HG03565 (cell line): ENCODE results near the gene TAS1R2.
"Not testable (repeated sequence)": the region's sequence is repeated elsewhere in the genome, so short reads cannot be mapped to it uniquely, and the experiment has no call there.

ENCODE experiments used
- ATAC-seq: cut with Tn5 transposase; IDR thresholded peaks from one replicate; pipeline ENCODE4 v1.9.1; 2021; ENCODE audit warnings: mild to moderate bottlenecking, moderate library complexity; ENCODE audit not compliant: unreplicated experiment

Gene TAS1R2

GRCh38 chr1:18859560-18859959 is at the start of gene TAS1R2:
TSS of gene TAS1R2 (minus strand) at chr1:18859660. CDS start at chr1:18859660, 0 bp downstream.
- no peak for ATAC-seq

DNA sequence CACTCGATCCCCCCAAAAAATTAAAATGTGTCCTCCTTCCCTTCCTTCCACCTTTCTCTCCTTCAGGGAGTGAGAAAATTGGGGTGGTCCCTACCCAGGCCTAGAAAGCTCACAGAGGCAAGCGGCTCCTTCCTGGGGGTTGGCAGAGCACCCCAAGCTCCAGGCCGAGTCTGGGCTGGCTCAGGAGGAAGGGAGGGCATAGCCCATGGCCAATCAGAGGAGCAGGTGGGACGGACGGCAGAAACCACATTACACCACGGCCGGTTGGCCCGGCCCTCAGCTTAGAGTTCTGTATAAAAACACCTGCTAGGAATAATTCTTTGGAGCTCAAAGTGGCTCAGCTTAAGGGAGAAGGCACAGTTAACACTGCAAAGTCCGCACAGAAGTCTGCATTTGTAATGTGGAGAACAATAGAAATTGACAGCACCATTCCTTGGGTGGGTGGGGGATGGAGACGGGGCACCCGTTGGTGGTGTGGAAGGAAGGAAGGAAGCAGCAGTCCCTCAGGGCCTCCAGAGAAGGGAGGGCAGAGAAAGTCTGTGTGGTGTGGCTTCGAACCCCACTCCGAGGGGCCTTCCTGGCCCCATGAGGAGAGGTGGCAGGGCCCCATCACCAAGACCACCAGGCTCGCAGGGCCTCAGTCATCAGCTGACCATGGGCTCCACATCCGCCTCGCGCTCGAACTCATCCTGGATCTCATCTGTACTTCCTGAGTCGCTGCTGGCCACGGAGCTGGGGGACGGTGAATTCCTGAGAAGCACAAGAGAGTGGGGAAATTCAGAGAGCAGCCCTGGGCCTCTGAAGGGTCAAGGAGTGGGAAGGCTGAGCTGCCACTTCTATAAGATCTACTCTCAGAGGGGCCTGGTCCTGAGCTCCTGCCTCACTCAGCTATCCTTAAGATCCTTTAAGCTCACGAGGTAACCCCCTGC is 48.7 kb upstream of the TAS1R2 start:
- ATAC-seq: no peak

DNA sequence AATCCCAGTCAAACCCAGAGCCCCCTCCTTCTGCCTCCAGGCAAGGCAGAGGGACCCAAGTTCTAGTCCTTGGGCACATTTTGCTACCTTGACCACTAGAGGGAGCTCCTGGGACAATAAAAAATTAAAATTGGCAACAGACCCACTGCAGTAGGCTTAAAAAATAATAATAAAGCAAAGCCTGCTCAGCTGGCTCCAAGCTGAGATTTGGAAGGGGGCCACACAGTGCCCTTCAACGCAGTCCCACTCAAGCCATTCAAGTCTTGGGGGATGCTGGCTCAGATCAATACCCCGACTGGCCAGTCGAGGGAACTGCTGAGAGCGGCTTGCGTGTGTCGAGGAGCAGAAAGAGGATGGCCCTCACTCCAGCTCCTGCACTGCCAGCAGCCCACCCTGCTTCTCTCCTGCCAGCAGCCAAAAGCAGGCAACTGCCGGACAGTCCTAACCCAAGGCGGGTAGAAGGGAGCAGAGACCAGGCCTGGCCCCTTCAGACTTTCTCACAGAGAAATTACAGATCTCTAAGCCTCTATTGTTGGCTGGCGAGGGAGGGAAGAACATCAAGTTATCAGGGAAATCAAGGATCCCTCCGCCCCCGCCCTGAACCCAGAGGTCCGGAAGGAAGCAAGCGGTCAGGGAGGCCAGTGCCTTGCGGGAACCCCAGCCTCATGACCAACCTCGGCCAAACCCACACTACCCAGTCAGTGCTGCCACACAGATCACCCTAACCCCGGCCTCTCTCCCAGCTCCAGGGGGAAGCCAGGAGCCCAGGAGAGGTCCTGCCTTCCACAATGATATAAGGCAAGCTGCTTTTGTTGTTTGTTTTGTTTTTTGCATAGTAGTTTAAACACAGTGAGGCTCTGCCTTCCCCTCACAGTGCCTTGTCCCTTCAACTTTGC is 47.8 kb upstream of the TAS1R2 start:
- no peak for ATAC-seq

- no peak for ATAC-seq
Observed at GRCh38 chr1:18903291-18903756, 43.9 kb upstream of the TAS1R2 start.

- ATAC-seq: peak; percentile 93
Observed at GRCh38 chr1:18902523-18903290, 43.2 kb upstream of the TAS1R2 start, which contains the start of gene ALDH4A1. TSS of gene ALDH4A1 (minus strand) at chr1:18902555. CDS start at chr1:18902523, 32 bp downstream.

DNA sequence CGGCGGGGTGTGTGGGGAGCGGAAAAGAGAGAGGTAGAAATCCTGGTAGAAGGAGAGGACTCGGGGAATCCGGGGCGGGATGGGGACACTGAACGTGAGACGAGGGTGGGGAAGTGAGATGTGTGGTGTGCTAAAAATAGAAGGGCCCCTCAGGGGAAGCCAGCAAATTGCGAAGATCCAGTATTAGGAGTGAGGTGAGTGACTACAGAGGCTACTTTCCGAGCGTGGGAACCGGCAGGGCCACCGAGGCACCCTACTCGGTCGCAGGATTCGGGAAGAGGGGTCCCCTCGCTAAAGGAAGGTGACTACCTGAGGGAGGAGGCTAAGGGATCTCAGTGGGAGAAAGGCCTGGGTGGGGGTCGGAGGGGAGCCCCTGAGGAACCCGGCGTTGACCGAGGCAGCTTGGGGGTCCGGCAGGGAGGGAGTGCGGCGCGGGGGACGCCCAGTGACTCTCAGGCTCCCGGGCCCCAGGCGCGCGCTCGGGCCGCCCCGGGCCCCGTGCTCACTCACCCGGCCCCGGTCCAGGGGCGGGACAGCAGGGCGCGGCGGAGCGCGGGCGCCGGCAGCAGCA is 42.6 kb upstream of the TAS1R2 start:
- no peak for ATAC-seq

- no peak for ATAC-seq
Observed at GRCh38 chr1:18901147-18901951, 41.9 kb upstream of the TAS1R2 start.

DNA sequence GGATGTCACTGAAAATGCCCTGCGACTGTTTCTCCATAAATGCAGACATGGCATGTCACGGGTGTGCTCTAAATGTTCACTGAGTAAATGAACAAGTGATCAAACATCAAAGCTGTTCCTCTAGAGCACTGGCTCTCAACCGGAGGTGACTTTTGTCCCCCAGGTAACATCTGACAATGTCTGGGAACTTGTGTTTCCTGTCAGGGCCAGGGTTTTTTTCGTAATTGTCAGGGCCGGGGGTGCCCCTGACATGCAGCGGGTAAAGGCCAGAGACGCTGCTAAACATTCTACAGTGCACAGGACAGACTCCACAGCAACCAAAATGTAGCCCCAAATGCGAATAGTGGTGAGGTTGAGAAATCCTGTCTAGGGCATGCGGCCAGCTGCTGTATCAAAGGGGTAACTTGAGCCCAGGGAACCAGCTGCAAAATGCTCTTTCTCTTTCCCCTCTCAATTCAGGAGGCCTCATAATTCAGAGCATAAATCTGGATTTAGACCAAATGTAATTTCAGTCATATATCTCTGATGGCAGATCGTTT is 40.9 kb upstream of the TAS1R2 start:
- no peak for ATAC-seq

DNA sequence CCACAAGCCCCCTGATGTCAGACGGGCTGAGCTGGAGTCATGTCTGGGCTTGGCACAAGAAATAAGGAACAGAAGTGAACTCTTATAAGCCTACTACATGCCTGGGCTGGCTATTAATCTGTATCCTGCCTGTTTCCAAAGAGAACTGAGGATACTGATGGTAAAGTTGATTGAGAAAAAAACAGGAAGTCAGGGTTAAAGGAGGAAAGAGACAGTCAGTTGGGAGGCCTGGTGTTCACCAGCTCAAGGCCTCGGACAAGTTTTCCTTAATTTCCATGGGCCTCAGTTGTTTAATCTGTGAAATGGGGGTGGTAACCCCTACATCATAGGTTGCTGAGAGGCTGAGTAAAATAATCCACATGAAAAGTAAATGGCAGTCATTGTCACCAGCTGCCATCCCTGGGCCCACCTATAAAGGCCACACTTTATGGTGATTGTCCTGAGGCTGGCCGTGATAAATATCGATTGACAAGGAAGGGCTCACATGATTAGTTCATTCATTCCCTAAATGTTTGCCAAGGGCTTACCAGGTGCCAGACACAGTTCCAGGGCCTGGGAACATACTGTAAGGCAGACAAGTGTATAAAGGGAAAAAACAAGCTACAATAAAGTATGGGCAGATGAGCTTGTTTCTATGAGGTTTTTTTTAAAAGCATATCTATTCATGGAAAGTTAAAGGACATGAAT is 40.0 kb upstream of the TAS1R2 start:
- no peak for ATAC-seq

- ATAC-seq: no peak
Observed at GRCh38 chr1:18898567-18898966, 39.1 kb upstream of the TAS1R2 start.

DNA sequence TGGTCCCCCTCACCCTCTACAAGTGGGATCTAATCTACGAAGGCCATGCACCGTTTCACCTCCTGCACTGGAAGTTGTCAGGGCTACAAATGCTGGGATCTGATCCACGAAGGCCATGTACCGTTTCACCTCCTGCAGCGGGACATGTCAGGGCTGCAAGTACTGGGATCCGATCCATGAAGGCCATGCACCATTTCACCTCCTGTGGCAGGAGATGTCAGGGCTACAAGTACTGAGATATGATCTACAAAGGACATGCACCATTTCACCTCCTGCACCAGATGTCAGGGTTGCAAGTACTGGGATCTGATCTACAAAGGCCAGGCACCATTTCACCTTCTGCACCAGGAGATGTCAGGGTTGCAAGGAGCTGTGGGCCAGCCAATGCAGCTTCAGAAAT is 35.9 kb upstream of the TAS1R2 start:
- no peak for ATAC-seq

GRCh38 chr1:18893120-18893519 is 33.7 kb upstream of the TAS1R2 start:
- ATAC-seq: no peak

DNA sequence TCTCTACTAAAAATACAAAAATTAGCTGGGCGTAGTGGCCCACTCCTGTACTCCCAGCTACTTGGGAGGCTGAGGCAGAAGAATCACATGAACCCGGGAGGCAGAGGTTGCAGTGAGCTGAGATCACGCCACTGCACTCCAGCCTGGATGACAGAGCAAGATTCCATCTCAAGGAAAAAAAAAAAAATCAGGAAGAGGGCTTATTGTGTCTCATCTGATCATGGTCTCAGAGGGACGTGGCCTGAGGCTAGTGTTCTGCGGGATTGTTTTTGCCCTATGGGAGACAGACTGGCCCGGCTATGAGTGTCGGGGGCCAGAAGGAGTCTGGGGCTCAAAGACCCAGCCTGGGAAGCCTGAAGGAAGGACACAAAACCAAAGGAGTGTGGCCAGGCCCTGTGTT is 32.4 kb upstream of the TAS1R2 start:
- not testable (repeated sequence) for ATAC-seq

- no peak for ATAC-seq
Observed at GRCh38 chr1:18891426-18891780, 31.9 kb upstream of the TAS1R2 start.

- ATAC-seq: no peak
Observed at GRCh38 chr1:18890706-18891425, 31.4 kb upstream of the TAS1R2 start.

- ATAC-seq: no peak
Observed at GRCh38 chr1:18886003-18886335, 26.5 kb upstream of the TAS1R2 start.

DNA sequence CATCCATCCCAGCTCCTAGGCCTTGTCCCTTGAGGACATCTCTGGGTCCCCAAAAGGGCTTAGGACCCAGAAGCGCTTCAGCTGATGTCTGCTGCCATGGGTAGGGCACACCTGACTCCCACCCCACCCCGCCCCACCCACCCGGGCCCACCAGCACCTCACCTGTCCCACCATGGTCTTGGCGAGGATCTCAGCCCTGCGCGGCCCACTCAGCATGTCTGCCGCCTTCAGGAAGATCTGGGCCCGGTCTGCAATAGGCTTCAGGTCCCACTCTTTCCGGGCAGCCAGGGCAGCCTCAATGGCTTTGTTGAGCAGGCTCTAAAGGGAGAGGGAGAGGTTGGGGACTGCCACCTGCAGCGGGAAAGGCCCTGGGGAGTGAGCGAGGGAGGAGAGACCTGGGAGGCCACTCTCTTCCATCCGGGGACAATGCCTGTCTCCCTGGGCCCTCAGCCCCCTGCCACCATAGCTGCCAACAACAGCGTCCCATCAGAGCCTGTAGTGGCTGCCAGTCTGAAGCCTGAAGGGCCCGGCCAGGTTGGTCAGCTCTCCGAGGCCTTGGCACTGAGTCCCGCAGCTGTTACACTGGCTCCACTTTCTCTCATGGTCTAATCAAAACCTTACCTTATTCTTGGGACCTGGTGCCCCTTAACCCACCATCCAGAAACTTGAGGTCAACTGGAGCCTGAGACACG is 26.0 kb upstream of the TAS1R2 start:
- no peak for ATAC-seq

- no peak for ATAC-seq
Observed at GRCh38 chr1:18884727-18885126, 25.3 kb upstream of the TAS1R2 start.
